A549 (cell line): ENCODE measurements around the gene NRXN3.

Experiments used
- CTCF ChIP-seq: fragments of >200 bp; sonication (Bioruptor Twin); formaldehyde crosslinking; IDR thresholded peaks from 3 replicates; pipeline ENCODE4 v1.5.1; 2016
- JUNB ChIP-seq: fragments of >200 bp; sonication (Bioruptor Twin); formaldehyde crosslinking; IDR thresholded peaks from 2 replicates; pipeline ENCODE4 v1.6.1; 2016
- POLR2A ChIP-seq: IDR thresholded peaks from 2 replicates; pipeline ENCODE4 v1.6.1; 2012; ENCODE audit warnings: mild to moderate bottlenecking, low read length
- TF ChIP-seq, protein P1 (sequence below): IDR thresholded peaks from 2 replicates; pipeline ENCODE4 v1.6.1; 2012; ENCODE audit warnings: low read depth, borderline replicate concordance

GRCh38 chr14:78617735-78618134, 447.6 kb downstream of the NRXN3 start:
- no peak for TF ChIP-seq CTCF
- TF ChIP-seq, protein P1, sequence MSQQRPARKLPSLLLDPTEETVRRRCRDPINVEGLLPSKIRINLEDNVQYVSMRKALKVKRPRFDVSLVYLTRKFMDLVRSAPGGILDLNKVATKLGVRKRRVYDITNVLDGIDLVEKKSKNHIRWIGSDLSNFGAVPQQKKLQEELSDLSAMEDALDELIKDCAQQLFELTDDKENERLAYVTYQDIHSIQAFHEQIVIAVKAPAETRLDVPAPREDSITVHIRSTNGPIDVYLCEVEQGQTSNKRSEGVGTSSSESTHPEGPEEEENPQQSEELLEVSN: no peak
- no peak for TF ChIP-seq JUNB
- no peak for TF ChIP-seq POLR2A
